ENCODE results near the gene C1orf105.

C1orf105 gene

GRCh38 chr1:172483448-172483847 is 63.0 kb downstream of the C1orf105 start:
- TF ChIP-seq CTCF (IDR thresholded peaks at IDR 0.05; ENCODE audit: insufficient read depth, low read length, missing control alignments), result no peak
- DNase-seq (ENCODE audit: low read depth, low spot score), result no peak
- ChIA-PET CTCF (no interaction called here), POLR2A (no interaction called here)
- H3K4me3 ChIP-seq (ENCODE audit: low read depth, low read length), result no peak overlapping the region

GRCh38 chr1:172484252-172484651 is 63.8 kb downstream of the C1orf105 start:
- POLR2A ChIA-PET, result no interaction called here
- no peak for TF ChIP-seq CTCF (IDR thresholded peaks at IDR 0.05; ENCODE audit: insufficient read depth, low read length, missing control alignments)
- CTCF ChIA-PET, result no interaction called here
- H3K4me3 ChIP-seq (ENCODE audit: low read depth, low read length), result no peak overlapping the region
- DNase-seq (ENCODE audit: low read depth, low spot score), result no peak

- CTCF ChIA-PET, result no interaction called here
- TF ChIP-seq CTCF (IDR thresholded peaks at IDR 0.05; ENCODE audit: insufficient read depth, low read length, missing control alignments), result no peak
Measured at GRCh38 chr1:172485626-172486025, 65.1 kb downstream of the C1orf105 start.

GRCh38 chr1:172486805-172487454 is 66.4 kb downstream of the C1orf105 start:
- no peak overlapping the region for H3K4me3 ChIP-seq (ENCODE audit: low read depth, low read length)
- TF ChIP-seq CTCF (IDR thresholded peaks at IDR 0.05; ENCODE audit: insufficient read depth, low read length, missing control alignments), result no peak
- no peak for DNase-seq (ENCODE audit: low read depth, low spot score)
- ChIA-PET POLR2A (no interaction called here), CTCF (no interaction called here)

More at GRCh38 chr1:172485626-172486025, 65.1 kb downstream of the C1orf105 start:
- POLR2A ChIA-PET, result no interaction called here
- DNase-seq (ENCODE audit: low read depth, low spot score), result no peak
- H3K4me3 ChIP-seq (ENCODE audit: low read depth, low read length), result no peak overlapping the region

GRCh38 chr1:172487550-172487949 is 67.1 kb downstream of the C1orf105 start:
- no peak for TF ChIP-seq CTCF (IDR thresholded peaks at IDR 0.05; ENCODE audit: insufficient read depth, low read length, missing control alignments)
- POLR2A ChIA-PET, result no interaction called here
- CTCF ChIA-PET, result interaction anchor here (1.8 kb wide), 1 partner anchor 43 kb away, joined by 4 read pairs; no protein-coding TSS in a partner anchor

GRCh38 chr1:172488393-172488792 is 67.9 kb downstream of the C1orf105 start:
- H3K4me3 ChIP-seq (ENCODE audit: low read depth, low read length), result no peak overlapping the region
- ChIA-PET CTCF (interaction anchor here (1.8 kb wide), 1 partner anchor 44 kb away, joined by 4 read pairs; no protein-coding TSS in a partner anchor), POLR2A (no interaction called here)
- no peak for DNase-seq (ENCODE audit: low read depth, low spot score)
- no peak for TF ChIP-seq CTCF (IDR thresholded peaks at IDR 0.05; ENCODE audit: insufficient read depth, low read length, missing control alignments)

More at GRCh38 chr1:172487550-172487949, 67.1 kb downstream of the C1orf105 start:
- no peak overlapping the region for H3K4me3 ChIP-seq (ENCODE audit: low read depth, low read length)
- no peak for DNase-seq (ENCODE audit: low read depth, low spot score)

Data from AG04449 (cell line).